Measurements from ENCODE around the gene CCDC85A.

CCDC85A gene

GRCh38 chr2:56309626-56310170 lies 125.9 kb downstream of the CCDC85A start:
- Histone ChIP-seq H3K9ac (ENCODE audit: low read depth, low read length) (no peak overlapping the region), H3K4me3 (ENCODE audit: low read depth, low read length) (no peak overlapping the region), H3K4me1 (ENCODE audit: control insufficient read depth, insufficient read depth, low read length) (no peaks in the 10 kb centered on the region), H3K9me3 (ENCODE audit: control insufficient read depth, insufficient read depth, low read length) (no peaks in the 10 kb centered on the region), H3K27me3 (ENCODE audit: control insufficient read depth, insufficient read depth, low read length) (no peaks in the 10 kb centered on the region), H3K36me3 (ENCODE audit: control insufficient read depth, insufficient read depth, low read length) (no peaks in the 10 kb centered on the region), H3K27ac (ENCODE audit: low read depth, low read length) (no peak overlapping the region)

- Histone ChIP-seq H3K4me3 (ENCODE audit: low read depth, low read length) (no peak overlapping the region), H3K27ac (ENCODE audit: low read depth, low read length) (no peak overlapping the region), H3K27me3 (ENCODE audit: control insufficient read depth, insufficient read depth, low read length) (no peaks in the 10 kb centered on the region), H3K9ac (ENCODE audit: low read depth, low read length) (no peak overlapping the region), H3K4me1 (ENCODE audit: control insufficient read depth, insufficient read depth, low read length) (no peaks in the 10 kb centered on the region), H3K36me3 (ENCODE audit: control insufficient read depth, insufficient read depth, low read length) (no peaks in the 10 kb centered on the region), H3K9me3 (ENCODE audit: control insufficient read depth, insufficient read depth, low read length) (no peaks in the 10 kb centered on the region)
These were observed 129.7 kb downstream of the CCDC85A start for GRCh38 chr2:56313500-56313921.

GRCh38 chr2:56314371-56314770 lies 130.6 kb downstream of the CCDC85A start:
- Histone ChIP-seq H3K9ac (ENCODE audit: low read depth, low read length) (no peak overlapping the region), H3K9me3 (ENCODE audit: control insufficient read depth, insufficient read depth, low read length) (no peaks in the 10 kb centered on the region), H3K27ac (ENCODE audit: low read depth, low read length) (no peak overlapping the region), H3K4me3 (ENCODE audit: low read depth, low read length) (no peak overlapping the region), H3K27me3 (ENCODE audit: control insufficient read depth, insufficient read depth, low read length) (no peaks in the 10 kb centered on the region), H3K4me1 (ENCODE audit: control insufficient read depth, insufficient read depth, low read length) (no peaks in the 10 kb centered on the region), H3K36me3 (ENCODE audit: control insufficient read depth, insufficient read depth, low read length) (no peaks in the 10 kb centered on the region)

GRCh38 chr2:56314796-56315195 lies 131.0 kb downstream of the CCDC85A start:
- no peak overlapping the region for H3K9ac ChIP-seq (ENCODE audit: low read depth, low read length)
- H3K4me1 ChIP-seq (ENCODE audit: control insufficient read depth, insufficient read depth, low read length) = no peaks in the 10 kb centered on the region
- no peaks in the 10 kb centered on the region for H3K27me3 ChIP-seq (ENCODE audit: control insufficient read depth, insufficient read depth, low read length)
- no peak overlapping the region for H3K4me3 ChIP-seq (ENCODE audit: low read depth, low read length)
- no peaks in the 10 kb centered on the region for H3K9me3 ChIP-seq (ENCODE audit: control insufficient read depth, insufficient read depth, low read length)
- no peak overlapping the region for H3K27ac ChIP-seq (ENCODE audit: low read depth, low read length)
- H3K36me3 ChIP-seq (ENCODE audit: control insufficient read depth, insufficient read depth, low read length) = no peaks in the 10 kb centered on the region

GRCh38 chr2:56315376-56315775 lies 131.6 kb downstream of the CCDC85A start:
- H3K9ac ChIP-seq (ENCODE audit: low read depth, low read length) = no peak overlapping the region

DNA sequence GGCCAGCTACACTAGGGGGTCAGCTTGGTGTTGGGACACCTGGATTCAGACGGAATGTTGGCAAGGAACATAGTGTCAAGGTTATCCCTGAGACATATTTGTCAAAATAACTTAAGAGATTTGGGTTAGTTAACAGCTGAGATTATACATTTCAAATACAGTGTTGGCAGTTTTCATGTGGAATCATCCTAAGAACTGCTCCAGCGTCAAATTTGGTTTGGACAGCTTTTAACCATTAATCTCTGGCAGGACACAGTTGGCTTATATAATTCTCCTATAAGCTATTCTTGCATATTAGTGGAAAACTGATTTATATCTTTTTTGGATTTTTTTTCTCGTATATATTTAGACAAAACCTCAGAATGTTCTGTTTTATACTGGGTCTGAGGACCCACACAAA lies 132.2 kb downstream of the CCDC85A start:
- Histone ChIP-seq H3K4me1 (ENCODE audit: control insufficient read depth, insufficient read depth, low read length) (no peaks in the 10 kb centered on the region), H3K4me3 (ENCODE audit: low read depth, low read length) (no peak overlapping the region), H3K36me3 (ENCODE audit: control insufficient read depth, insufficient read depth, low read length) (no peaks in the 10 kb centered on the region), H3K9ac (ENCODE audit: low read depth, low read length) (no peak overlapping the region), H3K27ac (ENCODE audit: low read depth, low read length) (no peak overlapping the region), H3K27me3 (ENCODE audit: control insufficient read depth, insufficient read depth, low read length) (no peaks in the 10 kb centered on the region), H3K9me3 (ENCODE audit: control insufficient read depth, insufficient read depth, low read length) (no peaks in the 10 kb centered on the region)

More at GRCh38 chr2:56315376-56315775, 131.6 kb downstream of the CCDC85A start:
- Histone ChIP-seq H3K9me3 (ENCODE audit: control insufficient read depth, insufficient read depth, low read length) (no peaks in the 10 kb centered on the region), H3K27me3 (ENCODE audit: control insufficient read depth, insufficient read depth, low read length) (no peaks in the 10 kb centered on the region), H3K4me3 (ENCODE audit: low read depth, low read length) (no peak overlapping the region), H3K36me3 (ENCODE audit: control insufficient read depth, insufficient read depth, low read length) (no peaks in the 10 kb centered on the region), H3K27ac (ENCODE audit: low read depth, low read length) (no peak overlapping the region), H3K4me1 (ENCODE audit: control insufficient read depth, insufficient read depth, low read length) (no peaks in the 10 kb centered on the region)

DNA sequence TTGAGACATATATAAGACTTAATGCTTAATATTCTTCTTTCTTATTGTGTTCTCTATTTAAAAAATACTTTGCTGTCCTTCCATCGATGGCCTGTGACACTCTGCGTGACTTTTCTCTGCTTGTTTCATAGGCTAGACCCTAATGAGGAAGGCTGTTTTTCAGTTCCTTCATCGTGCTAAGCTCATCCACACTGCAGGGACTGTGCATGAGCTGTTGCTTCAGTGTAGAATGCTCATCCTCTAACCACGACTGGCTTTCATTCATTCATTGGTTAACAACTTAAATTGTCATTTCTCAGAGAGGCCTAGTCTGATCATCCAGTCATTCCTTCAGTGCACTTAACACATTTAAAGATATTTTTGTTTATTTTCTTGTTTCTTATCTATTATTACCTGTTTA lies 134.4 kb downstream of the CCDC85A start:
- no peak overlapping the region for H3K27ac ChIP-seq (ENCODE audit: low read depth, low read length)
- H3K4me1 ChIP-seq (ENCODE audit: control insufficient read depth, insufficient read depth, low read length) = no peaks in the 10 kb centered on the region

DNA sequence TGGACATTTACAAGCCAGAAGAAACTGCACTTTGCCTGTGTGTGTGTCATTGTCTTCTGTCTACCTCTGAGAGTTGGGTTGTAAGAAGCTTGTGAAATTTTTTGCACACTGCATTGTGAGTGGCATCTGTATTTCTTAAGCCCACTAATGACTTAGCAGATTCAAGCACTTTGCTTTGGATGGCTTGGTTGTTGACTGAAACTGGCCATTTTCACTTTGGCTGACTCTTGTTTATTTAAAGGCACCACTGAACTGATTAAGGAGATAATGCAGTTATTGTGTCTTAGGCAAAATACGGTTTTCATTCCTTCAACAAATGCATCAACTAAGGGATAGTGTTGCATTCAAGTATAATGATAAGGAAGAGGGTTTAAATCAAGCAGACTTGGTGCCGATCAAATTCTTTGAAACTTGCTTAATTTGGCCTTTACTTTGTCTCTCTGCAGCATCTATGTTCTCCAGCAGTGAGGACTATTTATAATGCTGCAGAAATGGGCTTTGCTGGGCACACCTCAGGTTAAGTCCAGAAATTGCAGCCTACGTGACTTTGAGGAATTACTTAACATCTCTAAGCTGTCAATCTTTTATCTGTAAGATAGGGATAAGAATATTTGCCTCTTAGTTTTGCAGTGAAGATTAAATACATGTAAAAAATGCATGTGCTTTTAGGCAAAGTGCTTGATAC lies 142.0 kb downstream of the CCDC85A start:
- Histone ChIP-seq H3K36me3 (ENCODE audit: control insufficient read depth, insufficient read depth, low read length) (no peaks in the 10 kb centered on the region), H3K27ac (ENCODE audit: low read depth, low read length) (no peak overlapping the region), H3K9ac (ENCODE audit: low read depth, low read length) (no peak overlapping the region), H3K27me3 (ENCODE audit: control insufficient read depth, insufficient read depth, low read length) (no peaks in the 10 kb centered on the region), H3K4me3 (ENCODE audit: low read depth, low read length) (no peak overlapping the region), H3K4me1 (ENCODE audit: control insufficient read depth, insufficient read depth, low read length) (0 out of 2 replicates have a peak, but pooled peaks cover 3% of the 10 kb centered on the region), H3K9me3 (ENCODE audit: control insufficient read depth, insufficient read depth, low read length) (no peaks in the 10 kb centered on the region)

More for the DNA sequence above, 134.4 kb downstream of the CCDC85A start:
- H3K4me3 ChIP-seq (ENCODE audit: low read depth, low read length) = no peak overlapping the region
- no peaks in the 10 kb centered on the region for H3K36me3 ChIP-seq (ENCODE audit: control insufficient read depth, insufficient read depth, low read length)
- no peak overlapping the region for H3K9ac ChIP-seq (ENCODE audit: low read depth, low read length)
- H3K27me3 ChIP-seq (ENCODE audit: control insufficient read depth, insufficient read depth, low read length) = no peaks in the 10 kb centered on the region
- H3K9me3 ChIP-seq (ENCODE audit: control insufficient read depth, insufficient read depth, low read length) = no peaks in the 10 kb centered on the region

GRCh38 chr2:56326346-56326741 lies 142.6 kb downstream of the CCDC85A start:
- Histone ChIP-seq H3K9me3 (ENCODE audit: control insufficient read depth, insufficient read depth, low read length) (no peaks in the 10 kb centered on the region), H3K36me3 (ENCODE audit: control insufficient read depth, insufficient read depth, low read length) (no peaks in the 10 kb centered on the region)

DNA sequence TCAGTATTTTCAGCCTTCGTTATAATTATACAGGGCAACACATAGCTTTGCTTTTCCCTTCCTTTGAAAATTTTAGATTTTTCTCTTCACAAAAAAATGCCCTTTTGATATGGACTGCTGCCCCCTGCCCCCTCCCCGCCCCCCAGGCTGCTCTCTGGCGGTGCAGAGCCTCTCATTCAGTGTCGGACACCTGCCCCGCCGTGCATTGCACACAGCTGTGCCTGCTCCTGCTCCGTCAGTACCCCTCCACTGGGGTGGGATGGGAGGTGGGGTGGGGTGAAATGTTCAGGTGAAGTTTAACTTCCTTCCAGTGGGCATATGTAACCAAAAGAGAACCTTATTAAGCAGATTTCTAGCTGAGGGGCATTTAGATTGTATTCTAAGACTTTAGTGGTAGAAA lies 148.0 kb downstream of the CCDC85A start:
- Histone ChIP-seq H3K27me3 (ENCODE audit: control insufficient read depth, insufficient read depth, low read length) (no peaks in the 10 kb centered on the region), H3K9me3 (ENCODE audit: control insufficient read depth, insufficient read depth, low read length) (no peaks in the 10 kb centered on the region), H3K4me3 (ENCODE audit: low read depth, low read length) (no peak overlapping the region), H3K36me3 (ENCODE audit: control insufficient read depth, insufficient read depth, low read length) (no peaks in the 10 kb centered on the region), H3K9ac (ENCODE audit: low read depth, low read length) (no peak overlapping the region), H3K4me1 (ENCODE audit: control insufficient read depth, insufficient read depth, low read length) (peaks cover 27% of the 10 kb centered on the region), H3K27ac (ENCODE audit: low read depth, low read length) (no peak overlapping the region)

More at GRCh38 chr2:56326346-56326741, 142.6 kb downstream of the CCDC85A start:
- H3K9ac ChIP-seq (ENCODE audit: low read depth, low read length) = no peak overlapping the region
- 0 out of 2 replicates have a peak, but pooled peaks cover 3% of the 10 kb centered on the region for H3K4me1 ChIP-seq (ENCODE audit: control insufficient read depth, insufficient read depth, low read length)
- no peak overlapping the region for H3K4me3 ChIP-seq (ENCODE audit: low read depth, low read length)
- H3K27ac ChIP-seq (ENCODE audit: low read depth, low read length) = no peak overlapping the region
- H3K27me3 ChIP-seq (ENCODE audit: control insufficient read depth, insufficient read depth, low read length) = no peaks in the 10 kb centered on the region

- Histone ChIP-seq H3K9ac (ENCODE audit: low read depth, low read length) (no peak overlapping the region), H3K36me3 (ENCODE audit: control insufficient read depth, insufficient read depth, low read length) (no peaks in the 10 kb centered on the region), H3K4me3 (ENCODE audit: low read depth, low read length) (no peak overlapping the region), H3K4me1 (ENCODE audit: control insufficient read depth, insufficient read depth, low read length) (peaks cover 38% of the 10 kb centered on the region), H3K27ac (ENCODE audit: low read depth, low read length) (no peak overlapping the region), H3K9me3 (ENCODE audit: control insufficient read depth, insufficient read depth, low read length) (no peaks in the 10 kb centered on the region), H3K27me3 (ENCODE audit: control insufficient read depth, insufficient read depth, low read length) (no peaks in the 10 kb centered on the region)
These were observed 150.2 kb downstream of the CCDC85A start for GRCh38 chr2:56333812-56334485.

Measured in HUES48 (cell line).